ENCODE data around the gene CPEB4. TPM values are rescaled to one million over a fixed set of nuclear protein-coding genes. Genes with fewer than 3 reads are reported as not detected.

CPEB4 gene
- total RNA-seq, 1 experiment from 2014 or later = 11.1 TPM

DNA sequence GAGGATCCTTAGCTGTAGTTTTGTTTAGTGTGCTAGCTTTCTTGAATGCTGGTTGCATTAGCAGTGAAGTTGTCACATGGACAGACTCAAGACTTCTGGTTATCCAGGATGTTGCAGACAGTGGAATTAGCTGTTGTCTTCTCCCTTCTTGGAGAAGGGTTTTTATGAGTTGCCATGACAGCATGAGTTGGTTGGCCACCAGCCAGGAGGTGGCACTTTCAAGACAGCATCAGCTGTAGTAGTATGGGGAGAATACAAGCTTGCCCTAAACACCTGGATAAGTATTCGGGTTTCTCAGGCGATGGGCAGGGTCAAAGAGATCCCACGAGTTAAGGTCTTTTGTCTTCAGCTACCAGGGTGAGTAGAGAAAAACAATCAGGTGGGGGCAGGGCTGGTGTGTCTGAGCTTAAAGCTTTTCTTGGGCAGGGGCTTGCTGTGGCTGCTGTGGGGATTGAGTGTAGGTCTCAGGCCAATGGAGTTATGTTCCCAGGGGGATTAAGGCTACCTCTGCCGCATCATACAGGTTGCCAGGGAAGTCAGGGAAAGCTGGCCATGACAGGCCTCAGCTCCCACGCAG, 93.1 kb downstream of the CPEB4 start:
- no peak for ATAC-seq
- TF ChIP-seq RAD21 (IDR thresholded peaks at IDR 0.05; ENCODE audit: low read depth) = no peak
- TF ChIP-seq, protein P1, sequence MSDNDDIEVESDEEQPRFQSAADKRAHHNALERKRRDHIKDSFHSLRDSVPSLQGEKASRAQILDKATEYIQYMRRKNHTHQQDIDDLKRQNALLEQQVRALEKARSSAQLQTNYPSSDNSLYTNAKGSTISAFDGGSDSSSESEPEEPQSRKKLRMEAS (IDR thresholded peaks at IDR 0.05) = no peak
- TF ChIP-seq EZH2phosphoT487 (IDR thresholded peaks at IDR 0.05; ENCODE audit: borderline replicate concordance) = no peak
- no peak for TF ChIP-seq FOSL1 (IDR thresholded peaks at IDR 0.05; ENCODE audit: low read depth)
- no peak for TF ChIP-seq ELF1 (IDR thresholded peaks at IDR 0.05; ENCODE audit: borderline replicate concordance, low read depth)
- no peak for TF ChIP-seq SRF (IDR thresholded peaks at IDR 0.05; ENCODE audit: low read depth)
- no peak for TF ChIP-seq JUND (IDR thresholded peaks at IDR 0.05)
- TF ChIP-seq SIN3A (IDR thresholded peaks at IDR 0.05; ENCODE audit: low read depth) = no peak
- no peak for TF ChIP-seq ZFX (IDR thresholded peaks at IDR 0.05)
- TF ChIP-seq, protein P2, sequence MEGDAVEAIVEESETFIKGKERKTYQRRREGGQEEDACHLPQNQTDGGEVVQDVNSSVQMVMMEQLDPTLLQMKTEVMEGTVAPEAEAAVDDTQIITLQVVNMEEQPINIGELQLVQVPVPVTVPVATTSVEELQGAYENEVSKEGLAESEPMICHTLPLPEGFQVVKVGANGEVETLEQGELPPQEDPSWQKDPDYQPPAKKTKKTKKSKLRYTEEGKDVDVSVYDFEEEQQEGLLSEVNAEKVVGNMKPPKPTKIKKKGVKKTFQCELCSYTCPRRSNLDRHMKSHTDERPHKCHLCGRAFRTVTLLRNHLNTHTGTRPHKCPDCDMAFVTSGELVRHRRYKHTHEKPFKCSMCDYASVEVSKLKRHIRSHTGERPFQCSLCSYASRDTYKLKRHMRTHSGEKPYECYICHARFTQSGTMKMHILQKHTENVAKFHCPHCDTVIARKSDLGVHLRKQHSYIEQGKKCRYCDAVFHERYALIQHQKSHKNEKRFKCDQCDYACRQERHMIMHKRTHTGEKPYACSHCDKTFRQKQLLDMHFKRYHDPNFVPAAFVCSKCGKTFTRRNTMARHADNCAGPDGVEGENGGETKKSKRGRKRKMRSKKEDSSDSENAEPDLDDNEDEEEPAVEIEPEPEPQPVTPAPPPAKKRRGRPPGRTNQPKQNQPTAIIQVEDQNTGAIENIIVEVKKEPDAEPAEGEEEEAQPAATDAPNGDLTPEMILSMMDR (IDR thresholded peaks at IDR 0.05 in 2 of 3, conservative IDR thresholded peaks at IDR 0.05 in 1 of 3; ENCODE audit: borderline replicate concordance in 1 of 3, insufficient read depth in 1 of 3, low read depth in 2 of 3, low read length in 2 of 3) = no peak
- no peak for TF ChIP-seq CEBPB (IDR thresholded peaks at IDR 0.05; ENCODE audit: low read depth)
- TF ChIP-seq EGR1 (IDR thresholded peaks at IDR 0.05; ENCODE audit: low read depth) = no peak
- TF ChIP-seq SP1 (IDR thresholded peaks at IDR 0.05; ENCODE audit: low read depth) = no peak
- TF ChIP-seq ZNF274 (IDR thresholded peaks at IDR 0.05; ENCODE audit: low read depth, low read length) = no peak
- TF ChIP-seq, protein P3, sequence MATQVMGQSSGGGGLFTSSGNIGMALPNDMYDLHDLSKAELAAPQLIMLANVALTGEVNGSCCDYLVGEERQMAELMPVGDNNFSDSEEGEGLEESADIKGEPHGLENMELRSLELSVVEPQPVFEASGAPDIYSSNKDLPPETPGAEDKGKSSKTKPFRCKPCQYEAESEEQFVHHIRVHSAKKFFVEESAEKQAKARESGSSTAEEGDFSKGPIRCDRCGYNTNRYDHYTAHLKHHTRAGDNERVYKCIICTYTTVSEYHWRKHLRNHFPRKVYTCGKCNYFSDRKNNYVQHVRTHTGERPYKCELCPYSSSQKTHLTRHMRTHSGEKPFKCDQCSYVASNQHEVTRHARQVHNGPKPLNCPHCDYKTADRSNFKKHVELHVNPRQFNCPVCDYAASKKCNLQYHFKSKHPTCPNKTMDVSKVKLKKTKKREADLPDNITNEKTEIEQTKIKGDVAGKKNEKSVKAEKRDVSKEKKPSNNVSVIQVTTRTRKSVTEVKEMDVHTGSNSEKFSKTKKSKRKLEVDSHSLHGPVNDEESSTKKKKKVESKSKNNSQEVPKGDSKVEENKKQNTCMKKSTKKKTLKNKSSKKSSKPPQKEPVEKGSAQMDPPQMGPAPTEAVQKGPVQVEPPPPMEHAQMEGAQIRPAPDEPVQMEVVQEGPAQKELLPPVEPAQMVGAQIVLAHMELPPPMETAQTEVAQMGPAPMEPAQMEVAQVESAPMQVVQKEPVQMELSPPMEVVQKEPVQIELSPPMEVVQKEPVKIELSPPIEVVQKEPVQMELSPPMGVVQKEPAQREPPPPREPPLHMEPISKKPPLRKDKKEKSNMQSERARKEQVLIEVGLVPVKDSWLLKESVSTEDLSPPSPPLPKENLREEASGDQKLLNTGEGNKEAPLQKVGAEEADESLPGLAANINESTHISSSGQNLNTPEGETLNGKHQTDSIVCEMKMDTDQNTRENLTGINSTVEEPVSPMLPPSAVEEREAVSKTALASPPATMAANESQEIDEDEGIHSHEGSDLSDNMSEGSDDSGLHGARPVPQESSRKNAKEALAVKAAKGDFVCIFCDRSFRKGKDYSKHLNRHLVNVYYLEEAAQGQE (IDR thresholded peaks at IDR 0.05; ENCODE audit: low read depth) = no peak
- Histone ChIP-seq H3K9ac (ENCODE audit: low read length) (no peak overlapping the region), H3K27ac (ENCODE audit: low read depth, low read length) (no peak overlapping the region), H3K4me2 (ENCODE audit: low read length) (no peak overlapping the region), H3K4me3 (replicated peaks in 1 of 2; ENCODE audit: low read depth in 1 of 2, low read length in 2 of 2) (no peak overlapping the region), H3K9me3 (ENCODE audit: control insufficient read depth in 1 of 2, insufficient read depth in 1 of 2, low read depth in 1 of 2, low read length in 2 of 2) (no peaks in the 10 kb centered on the region), H4K20me1 (ENCODE audit: insufficient read depth) (no peaks in the 10 kb centered on the region), H2AFZ (ENCODE audit: low read depth, low read length, poor library complexity, severe bottlenecking) (no peak overlapping the region), H3K79me2 (ENCODE audit: insufficient read depth, low read length) (no peaks in the 10 kb centered on the region), H3K27me3 (ENCODE audit: insufficient read depth, low read length) (peaks cover 7% of the 10 kb centered on the region; the same call in 1 of the 2 replicates), H3K4me1 (ENCODE audit: control insufficient read depth in 1 of 2, insufficient read depth in 2 of 2, low read length in 2 of 2) (no peaks in the 10 kb centered on the region), H3K9me2 (ENCODE audit: insufficient read depth) (no peaks in the 10 kb centered on the region), H3K36me3 (ENCODE audit: control insufficient read depth in 1 of 2, insufficient read depth in 2 of 2, low read length in 2 of 2) (no peaks in the 10 kb centered on the region)
- no TSS peak for BruUV-seq (replicated peaks)
- ChIA-PET POLR2A (no interaction called here), CTCF (interaction anchor here (1.1 to 1.8 kb wide), 2 partner anchors 10 to 363 kb away, joined by 4 to 5 read pairs; no protein-coding TSS in a partner anchor), RAD21 (ENCODE audit: low non-redundant PET in 1 of 2, low total read pairs in 2 of 2, uncharacterized antibody in 2 of 2, unreplicated experiment in 2 of 2) (no interaction called here)
- DNase-seq (ENCODE audit: low read depth, low spot score) = no peak
- intact Hi-C loops (cut with micrococcal nuclease) = loop anchor here (10.0 kb wide), 1 partner anchor 1266 kb away; no protein-coding TSS in a partner anchor
